HG02763 (cell line): ENCODE results near the gene ARL13A.
"Not testable (repeated sequence)": the region's sequence is repeated elsewhere in the genome, so short reads cannot be mapped to it uniquely, and the experiment has no call there.

ENCODE experiments used
- ATAC-seq: cut with Tn5 transposase; IDR thresholded peaks from one replicate; pipeline ENCODE4 v1.9.1; 2021; ENCODE audit warnings: mild to moderate bottlenecking, moderate library complexity; ENCODE audit not compliant: unreplicated experiment

ARL13A gene

DNA sequence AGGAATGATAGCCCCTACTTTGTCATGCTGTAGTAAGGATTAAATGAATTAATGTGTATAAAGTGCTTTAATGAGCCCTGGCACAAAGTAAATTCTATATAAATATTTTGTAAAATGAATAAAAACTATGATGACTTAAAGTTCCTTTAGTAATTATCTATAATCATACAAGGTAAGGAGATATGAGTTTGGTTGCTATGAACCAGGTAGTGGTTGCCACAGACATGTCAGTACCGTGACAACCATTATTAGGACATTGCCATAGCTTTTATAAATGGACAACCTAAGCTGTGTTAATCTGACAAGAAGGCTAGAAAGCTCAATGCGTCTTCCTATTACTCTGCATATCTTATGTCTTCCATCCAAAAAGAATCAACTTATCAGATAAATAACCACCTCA is at the start of gene ARL13A:
Gene ARL13A (plus strand): TSS at position 301 of the 400 bp plus-strand sequence. CDS start 3,982 bp downstream, outside the sequence.
- no peak for ATAC-seq

GRCh38 chrX:100924375-100924774 is 45.1 kb upstream of the ARL13A start:
- ATAC-seq, result no peak

DNA sequence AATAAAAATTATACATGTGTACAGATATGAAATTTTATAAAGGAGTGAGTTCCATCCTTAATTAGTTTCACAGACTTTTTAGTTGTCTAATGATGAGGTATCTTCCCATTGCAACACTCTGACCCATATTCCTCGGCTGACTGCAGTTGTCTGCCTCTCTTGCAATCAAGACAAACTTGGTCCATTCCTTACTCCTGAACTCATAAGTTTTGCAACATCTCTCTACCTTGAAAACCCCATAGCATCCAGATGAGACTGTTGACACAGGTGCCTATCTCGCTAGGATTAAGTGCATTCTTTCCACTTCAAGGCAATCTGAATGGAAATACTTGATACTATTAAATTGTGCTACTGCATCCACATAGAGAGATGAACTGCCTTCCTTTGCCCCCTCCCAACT is 43.1 kb upstream of the ARL13A start:
- no peak for ATAC-seq

GRCh38 chrX:100928660-100929613 is 40.6 kb upstream of the ARL13A start, which contains the start of gene XKRX:
Gene XKRX, minus strand, starts transcription at chrX:100928917. Its CDS starts 613 bp downstream, at chrX:100928304.
- peak; percentile 69 for ATAC-seq

GRCh38 chrX:100931218-100931924 is 38.1 kb upstream of the ARL13A start:
- ATAC-seq, result peak; percentile 48

DNA sequence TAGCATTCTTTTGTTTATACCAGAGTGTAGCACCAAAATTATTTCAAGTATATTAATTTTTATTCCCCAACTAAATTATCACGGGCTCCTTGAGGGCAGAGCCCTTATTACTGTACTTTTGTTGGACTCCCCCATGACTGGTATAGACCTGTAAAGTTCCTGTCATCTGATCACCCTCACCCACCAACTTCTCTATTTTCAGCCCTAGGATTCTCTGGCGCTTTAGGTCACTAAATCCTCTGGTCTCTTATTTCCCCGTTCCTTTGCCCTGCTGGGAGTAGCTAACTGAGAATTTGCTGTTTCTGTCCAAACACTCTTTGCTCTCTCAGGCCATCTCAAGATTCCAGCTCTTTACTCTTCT is 37.6 kb upstream of the ARL13A start:
- no peak for ATAC-seq

DNA sequence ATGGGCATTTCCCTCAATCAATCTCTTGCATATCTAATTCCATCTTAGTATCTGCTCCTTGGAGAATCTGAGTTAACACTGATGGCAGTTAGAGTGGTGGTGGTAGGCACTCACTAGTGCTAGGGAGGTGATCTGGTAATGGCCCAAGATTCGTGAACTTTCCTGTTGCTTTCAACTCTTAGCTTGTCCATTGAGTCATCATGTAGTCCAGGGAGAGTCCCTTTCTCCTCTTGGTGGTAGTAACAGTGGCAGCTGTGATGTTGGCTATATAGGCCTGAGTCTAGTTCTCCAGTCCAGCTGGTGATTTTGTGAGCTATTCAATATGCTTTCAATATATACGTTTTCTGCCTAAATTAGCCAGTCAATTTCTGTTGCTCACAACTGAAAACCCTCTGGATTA is 33.7 kb upstream of the ARL13A start:
- ATAC-seq, result no peak

DNA sequence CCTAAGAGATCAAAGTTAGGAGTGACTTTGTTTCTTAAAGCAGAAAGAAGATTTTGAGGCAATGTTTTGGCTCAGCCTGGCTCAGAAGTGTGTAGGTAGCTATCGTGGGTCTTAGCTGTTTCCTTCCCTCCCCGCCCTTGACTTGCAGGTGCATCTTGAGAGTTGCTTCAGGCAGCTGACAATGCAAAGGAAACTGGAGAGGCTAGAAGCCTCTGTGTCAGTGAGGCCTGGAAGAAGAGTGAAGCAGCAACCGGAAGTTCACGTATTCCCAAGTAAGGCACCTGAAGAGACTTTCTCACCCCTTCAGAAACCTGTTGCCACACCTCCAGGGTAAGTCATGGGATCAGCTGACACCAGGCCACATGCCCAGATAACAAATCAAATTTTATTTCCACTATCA is 30.2 kb upstream of the ARL13A start:
- ATAC-seq, result no peak

DNA sequence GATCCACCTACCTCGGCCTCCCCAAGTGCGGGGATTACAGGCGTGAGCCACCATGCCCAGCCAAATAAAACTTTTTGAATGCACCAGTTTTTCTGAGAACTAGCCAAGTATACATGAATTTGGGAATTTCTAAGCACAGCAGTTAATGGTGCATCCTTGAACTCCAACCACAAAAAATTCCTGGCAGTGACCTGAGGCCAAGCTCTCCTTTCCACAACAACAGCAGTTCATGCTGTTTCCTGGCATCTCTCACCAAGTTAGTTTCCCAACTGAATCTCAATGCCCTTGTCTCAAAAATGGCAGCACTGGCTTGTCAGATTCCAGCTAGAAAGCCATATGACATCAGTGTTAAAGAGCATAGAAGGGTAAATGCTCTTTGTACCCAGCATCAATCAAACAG is 24.9 kb upstream of the ARL13A start:
- no peak for ATAC-seq

DNA sequence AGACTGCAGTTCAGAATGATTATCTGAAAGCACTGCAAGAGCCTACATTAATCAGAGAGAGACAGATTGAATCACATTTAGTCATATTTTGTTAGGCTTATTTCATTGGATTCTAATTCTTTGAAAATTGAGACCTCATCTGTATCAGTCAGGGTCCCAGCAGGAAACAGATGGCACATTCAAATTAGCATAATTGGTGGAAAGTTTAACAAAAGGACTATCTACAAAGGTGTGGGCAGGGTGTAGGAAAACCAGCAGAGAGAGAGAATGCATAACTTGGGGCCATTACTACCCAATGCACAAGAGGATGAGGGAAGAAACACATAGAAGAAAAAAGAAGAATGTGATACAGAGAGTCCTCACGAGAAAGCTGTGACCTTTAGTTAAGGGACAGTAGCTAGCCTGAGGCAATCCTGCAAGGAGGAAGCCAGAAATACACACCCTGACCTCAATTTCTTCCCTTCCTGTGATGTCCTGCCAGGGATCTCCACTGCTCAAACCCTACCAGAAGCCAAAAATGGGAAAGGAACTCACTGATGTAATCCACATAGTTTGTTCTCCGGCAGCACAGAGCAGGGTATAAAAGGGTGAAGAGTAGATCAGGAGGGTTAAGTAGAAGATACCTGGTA is 23.1 kb upstream of the ARL13A start:
- no peak for ATAC-seq

DNA sequence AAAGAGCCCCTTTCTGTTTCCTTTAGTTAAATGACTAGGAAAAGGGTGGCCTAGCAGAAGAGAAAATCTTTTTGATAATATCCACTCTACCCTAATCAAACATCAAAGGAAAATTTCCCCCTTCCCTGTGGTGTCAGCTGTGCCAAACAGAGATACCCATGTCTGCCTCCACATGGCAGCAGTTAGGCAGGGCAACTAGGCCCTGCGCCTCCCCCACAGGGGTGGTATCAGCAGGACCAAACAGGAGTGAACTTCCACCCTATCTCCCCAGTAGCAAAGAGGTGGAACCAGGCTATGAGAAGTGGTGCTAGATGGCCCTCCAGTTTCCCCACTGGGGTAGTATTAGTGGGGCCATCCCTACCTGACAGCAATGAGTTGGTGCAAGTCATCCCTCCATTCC is 21.0 kb upstream of the ARL13A start:
- no peak for ATAC-seq

GRCh38 chrX:100962811-100963210 is 6.7 kb upstream of the ARL13A start:
- ATAC-seq, result no peak

DNA sequence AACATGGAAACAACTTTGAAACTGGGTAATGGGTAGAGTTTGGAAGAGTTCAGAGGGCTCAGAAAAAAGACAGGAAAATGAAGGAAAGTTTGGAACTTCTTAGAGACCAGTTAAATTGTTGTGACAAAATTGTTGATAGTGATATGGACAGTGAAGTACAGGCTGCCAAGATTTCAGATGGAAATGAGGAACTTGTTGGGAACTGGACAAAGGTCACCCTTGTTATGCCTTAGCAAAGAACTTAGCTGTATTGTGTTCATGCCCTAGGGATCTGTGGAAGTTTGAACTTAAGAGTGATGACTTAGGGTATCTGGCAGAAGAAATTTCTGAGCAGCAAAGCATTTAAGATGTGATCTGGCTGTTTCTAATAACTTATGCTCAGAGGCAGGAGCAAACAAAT is 5.1 kb upstream of the ARL13A start:
- ATAC-seq, result no peak

DNA sequence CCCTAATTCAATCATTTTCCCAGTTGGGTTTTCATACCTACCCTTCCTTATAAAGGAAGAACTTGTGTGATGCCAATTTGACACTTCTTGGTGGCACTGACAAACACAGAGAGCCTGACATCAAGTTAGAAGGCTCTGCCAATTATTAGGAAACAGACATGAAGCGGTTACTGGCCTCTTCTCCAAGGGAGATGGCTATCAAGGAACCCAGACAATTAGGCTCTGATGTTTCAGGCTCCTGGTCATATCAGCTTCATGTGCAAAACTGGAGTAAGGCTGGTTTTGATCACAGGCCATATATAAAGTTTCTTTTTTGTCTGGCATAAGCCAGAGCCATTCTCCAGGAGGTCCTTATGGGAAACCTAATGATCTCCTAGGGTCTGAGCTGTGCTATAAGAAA is 428 bp downstream of the ARL13A start:
- ATAC-seq, result no peak

DNA sequence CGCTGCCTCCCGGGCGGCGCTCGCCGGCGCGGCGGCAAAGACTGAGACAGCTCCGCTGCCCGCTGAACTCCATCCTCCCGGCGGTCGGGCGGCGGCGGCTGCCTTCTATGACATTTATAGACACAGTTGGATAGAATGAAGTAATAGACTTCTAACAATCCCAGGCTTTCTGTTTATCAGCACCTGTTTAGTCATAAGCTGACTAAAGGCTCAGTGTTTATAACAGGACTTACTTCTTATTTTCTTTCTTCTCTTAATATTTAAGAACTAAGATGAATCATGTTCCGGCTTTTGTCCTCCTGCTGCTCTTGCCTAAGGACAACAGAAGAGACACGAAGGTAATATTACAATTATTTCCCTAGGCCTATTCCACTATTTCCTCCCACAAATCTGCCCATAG is 3.9 kb downstream of the ARL13A start:
- ATAC-seq, result no peak

GRCh38 chrX:100975212-100975611 is 5.7 kb downstream of the ARL13A start:
- no peak for ATAC-seq

DNA sequence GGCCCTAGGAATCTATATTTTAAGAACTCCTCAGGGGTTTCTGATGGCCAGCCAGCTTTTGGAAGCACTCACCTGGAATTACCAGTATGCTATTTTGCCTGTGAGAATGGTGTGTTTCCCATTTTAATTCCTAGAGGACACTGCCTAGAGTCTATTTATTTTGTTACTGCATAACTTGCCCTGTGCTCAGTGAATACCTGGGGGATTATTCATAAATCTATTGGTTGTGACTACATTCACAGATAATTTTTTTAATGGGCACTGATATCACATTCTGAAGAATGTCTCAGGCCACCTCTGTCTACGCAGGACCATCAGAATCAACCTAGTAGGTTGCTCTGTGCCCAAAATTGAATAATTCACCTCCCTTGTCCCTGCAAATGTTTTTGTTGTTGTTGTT is 6.7 kb downstream of the ARL13A start:
- no peak for ATAC-seq

- no peak for ATAC-seq
Measured at GRCh38 chrX:100979881-100980607, 10.5 kb downstream of the ARL13A start.

- no peak for ATAC-seq
Measured at GRCh38 chrX:100980608-100981497, 11.3 kb downstream of the ARL13A start.

GRCh38 chrX:100981498-100981845 is 12.0 kb downstream of the ARL13A start:
- not testable (repeated sequence) for ATAC-seq
